HepG2 (cell line): Measurements from ENCODE around the gene BRCA1. TPM values are rescaled to one million over a fixed set of nuclear protein-coding genes. Genes with fewer than 3 reads are reported as not detected.

Experiments used
- ATM ChIP-seq: fragments of 450-650 bp; IDR thresholded peaks from 2 replicates; pipeline ENCODE4 v1.7.1; 2017; ENCODE audit warnings: mild to moderate bottlenecking, borderline replicate concordance
- CENPX ChIP-seq: sonication (generic); formaldehyde crosslinking; IDR thresholded peaks from 2 replicates; pipeline ENCODE4 v1.9.0; 2021; ENCODE audit warnings: mild to moderate bottlenecking, missing genetic modification reagents, moderate library complexity
- EHMT2 ChIP-seq: fragments of 200-600 bp; sonication (generic); IDR thresholded peaks from 2 replicates; pipeline ENCODE4 v1.7.0; 2017; ENCODE audit warnings: antibody characterized with exemption, low read depth, low read length, borderline replicate concordance
- FOXK1 ChIP-seq: sonication (generic); formaldehyde crosslinking; IDR thresholded peaks from 2 replicates; pipeline ENCODE4 v1.4.0; 2020; ENCODE audit warnings: low read depth, missing genetic modification reagents, borderline replicate concordance
- KMT2B ChIP-seq: IDR thresholded peaks from 2 replicates; pipeline ENCODE4 v1.6.1; 2016; ENCODE audit warnings: missing genetic modification reagents, missing compliant biosample characterization
- MEF2D ChIP-seq: sonication (generic); formaldehyde crosslinking; IDR thresholded peaks from 2 replicates; pipeline ENCODE4 v1.5.1; 2020; ENCODE audit warnings: mild to moderate bottlenecking, missing genetic modification reagents
- MIXL1 ChIP-seq: IDR thresholded peaks from 2 replicates; pipeline ENCODE4 v1.6.1; 2016
- NCOA1 ChIP-seq: sonication (generic); formaldehyde crosslinking; IDR thresholded peaks from 2 replicates; pipeline ENCODE4 v1.9.0; 2021; ENCODE audit warnings: missing genetic modification reagents
- NFKBIZ ChIP-seq: IDR thresholded peaks from 2 replicates; pipeline ENCODE4 v1.6.1; 2018; ENCODE audit warnings: missing genetic modification reagents, missing compliant biosample characterization
- PCBP1 ChIP-seq: fragments of 200-400 bp; formaldehyde crosslinking; IDR thresholded peaks from 2 replicates; pipeline ENCODE4 v1.6.1; 2017; ENCODE audit warnings: mild to moderate bottlenecking, low read depth, low read length, borderline replicate concordance
- PHF21A ChIP-seq: sonication (generic); formaldehyde crosslinking; IDR thresholded peaks from 2 replicates; pipeline ENCODE4 v1.5.0; 2020; ENCODE audit warnings: mild to moderate bottlenecking, missing genetic modification reagents
- SNAPC2 ChIP-seq: sonication (generic); formaldehyde crosslinking; IDR thresholded peaks from 2 replicates; pipeline ENCODE4 v1.8.1; 2022; ENCODE audit warnings: mild to moderate bottlenecking, missing genetic modification reagents
- SRF ChIP-seq: IDR thresholded peaks from 2 replicates; pipeline ENCODE4 v1.6.1; 2011; ENCODE audit warnings: mild to moderate bottlenecking, low read depth, low read length, moderate library complexity
- THYN1 ChIP-seq: sonication (generic); formaldehyde crosslinking; IDR thresholded peaks from 2 replicates; pipeline ENCODE4 v1.8.1; 2023; ENCODE audit warnings: low read depth, mild to moderate bottlenecking, moderate library complexity, missing genetic modification reagents, borderline replicate concordance
- ZNF138 ChIP-seq: sonication (generic); formaldehyde crosslinking; IDR thresholded peaks from 2 replicates; pipeline ENCODE4 v1.5.0; 2020; ENCODE audit warnings: mild to moderate bottlenecking, low read depth, missing genetic modification reagents
- ZNF431 ChIP-seq: sonication (generic); formaldehyde crosslinking; IDR thresholded peaks from 2 replicates; pipeline ENCODE4 v1.9.0; 2022; ENCODE audit warnings: missing genetic modification reagents, low read depth, mild to moderate bottlenecking, borderline replicate concordance
- ZNF660 ChIP-seq: sonication (generic); formaldehyde crosslinking; IDR thresholded peaks from 2 replicates; pipeline ENCODE4 v1.5.1; 2020; ENCODE audit warnings: mild to moderate bottlenecking, low read depth, missing genetic modification reagents, borderline replicate concordance
- ZNF670 ChIP-seq: sonication (generic); formaldehyde crosslinking; IDR thresholded peaks from 2 replicates; pipeline ENCODE4 v1.8.0; 2022; ENCODE audit warnings: mild to moderate bottlenecking, missing genetic modification reagents, borderline replicate concordance
- ZNF780A ChIP-seq: sonication (generic); formaldehyde crosslinking; IDR thresholded peaks from 2 replicates; pipeline ENCODE4 v1.8.0; 2022; ENCODE audit warnings: mild to moderate bottlenecking, missing genetic modification reagents, moderate library complexity
- polyA plus RNA-seq, 8 experiments: library from polyadenylated mRNA; depleted of rRNA in 3 of 8; stranded (reverse) in 7 of 8; unstranded in 1 of 8; fragments of >200 nt; fragmentation: Illumina TruSeq in 4 of 8; extraction: Trizol in 4 of 8; gene quantifications; 2 replicates each; pipeline versions ENCODE4 v1.2.1 to v1.2.3, GENCODE V29; 2011 to 2016; ENCODE audit warnings: low read depth in 4 of 8, missing spikeins in 1 of 8, mixed read lengths in 1 of 8; ENCODE audit not compliant: insufficient read depth in 1 of 8
- total RNA-seq, 5 experiments: library from RNA; depleted of rRNA; stranded (reverse); fragments of >200 nt; fragmentation: Illumina TruSeq; extraction: Trizol; gene quantifications; 2 replicates each; pipeline ENCODE4 v1.2.3, GENCODE V29; 2016; ENCODE audit warnings: low read depth in 1 of 5
- TF ChIP-seq, protein P1 (sequence below): sonication (generic); formaldehyde crosslinking; conservative IDR thresholded peaks from 2 replicates; pipeline ENCODE4 v1.4.0; 2020; ENCODE audit warnings: mild to moderate bottlenecking, missing genetic modification reagents, moderate library complexity
- TF ChIP-seq, protein P2 (sequence below): sonication (generic); formaldehyde crosslinking; conservative IDR thresholded peaks from 2 replicates; pipeline ENCODE4 v1.8.0; 2022; ENCODE audit warnings: missing genetic modification reagents
- TF ChIP-seq, protein P3 (sequence below): sonication (generic); formaldehyde crosslinking; IDR thresholded peaks from 2 replicates; pipeline ENCODE4 v1.4.0; 2020; ENCODE audit warnings: missing genetic modification reagents

The BRCA1 gene
- total and polyA plus RNA-seq, 2 of the 13 experiments (the other 11 are each of a cell fraction or from before 2014, with no cell fraction given) = 13.3 to 37.5 TPM

DNA sequence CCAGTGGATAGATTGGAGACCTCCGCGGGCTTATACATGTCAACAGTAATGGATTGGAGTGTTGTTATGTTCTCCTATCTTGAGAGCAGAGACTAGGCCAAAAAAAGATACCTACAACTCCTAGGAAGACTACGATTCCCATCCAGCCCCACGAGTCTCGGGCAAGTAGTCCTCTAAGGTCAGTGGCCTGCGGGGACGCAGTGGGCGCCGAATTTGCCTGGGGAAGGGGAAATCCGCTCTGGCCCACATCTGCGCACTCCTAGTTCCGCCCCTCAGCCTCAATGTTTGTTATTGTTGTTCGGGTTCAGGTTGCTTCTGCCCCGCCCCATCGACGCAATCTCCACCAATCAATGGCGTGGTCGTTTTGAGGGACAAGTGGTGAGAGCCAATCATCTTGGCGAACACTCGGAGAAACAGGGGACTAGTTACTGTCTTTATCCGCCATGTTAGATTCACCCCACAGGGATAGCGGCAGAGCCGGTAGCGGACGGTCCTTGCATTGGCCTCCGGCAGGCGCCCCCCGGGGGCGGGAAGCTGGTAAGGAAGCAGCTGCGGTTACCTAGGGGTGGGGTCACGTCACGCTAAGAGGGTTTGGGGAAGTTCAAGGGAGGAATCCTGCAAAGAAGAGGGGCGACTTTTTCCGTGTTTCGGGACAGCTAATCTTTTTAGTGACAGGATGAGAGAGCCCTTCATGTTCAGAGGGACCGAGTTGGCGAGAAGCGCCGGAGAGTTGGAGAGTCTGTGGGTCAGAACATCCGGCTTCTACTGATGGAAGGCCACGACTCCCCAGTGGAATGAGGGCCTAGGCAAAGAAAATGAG lies 45.8 kb upstream of the BRCA1 start, which contains the start of gene NBR1 (continued):
- peak; percentile 62 for TF ChIP-seq ZNF431 (CRISPR knock-in tag)
- TF ChIP-seq PHF21A = peak; percentile 91
- TF ChIP-seq SNAPC2 (CRISPR knock-in tag) = 0 out of 2 replicates have a peak, but pooled peaks have one; percentile 35
- TF ChIP-seq, protein P1, sequence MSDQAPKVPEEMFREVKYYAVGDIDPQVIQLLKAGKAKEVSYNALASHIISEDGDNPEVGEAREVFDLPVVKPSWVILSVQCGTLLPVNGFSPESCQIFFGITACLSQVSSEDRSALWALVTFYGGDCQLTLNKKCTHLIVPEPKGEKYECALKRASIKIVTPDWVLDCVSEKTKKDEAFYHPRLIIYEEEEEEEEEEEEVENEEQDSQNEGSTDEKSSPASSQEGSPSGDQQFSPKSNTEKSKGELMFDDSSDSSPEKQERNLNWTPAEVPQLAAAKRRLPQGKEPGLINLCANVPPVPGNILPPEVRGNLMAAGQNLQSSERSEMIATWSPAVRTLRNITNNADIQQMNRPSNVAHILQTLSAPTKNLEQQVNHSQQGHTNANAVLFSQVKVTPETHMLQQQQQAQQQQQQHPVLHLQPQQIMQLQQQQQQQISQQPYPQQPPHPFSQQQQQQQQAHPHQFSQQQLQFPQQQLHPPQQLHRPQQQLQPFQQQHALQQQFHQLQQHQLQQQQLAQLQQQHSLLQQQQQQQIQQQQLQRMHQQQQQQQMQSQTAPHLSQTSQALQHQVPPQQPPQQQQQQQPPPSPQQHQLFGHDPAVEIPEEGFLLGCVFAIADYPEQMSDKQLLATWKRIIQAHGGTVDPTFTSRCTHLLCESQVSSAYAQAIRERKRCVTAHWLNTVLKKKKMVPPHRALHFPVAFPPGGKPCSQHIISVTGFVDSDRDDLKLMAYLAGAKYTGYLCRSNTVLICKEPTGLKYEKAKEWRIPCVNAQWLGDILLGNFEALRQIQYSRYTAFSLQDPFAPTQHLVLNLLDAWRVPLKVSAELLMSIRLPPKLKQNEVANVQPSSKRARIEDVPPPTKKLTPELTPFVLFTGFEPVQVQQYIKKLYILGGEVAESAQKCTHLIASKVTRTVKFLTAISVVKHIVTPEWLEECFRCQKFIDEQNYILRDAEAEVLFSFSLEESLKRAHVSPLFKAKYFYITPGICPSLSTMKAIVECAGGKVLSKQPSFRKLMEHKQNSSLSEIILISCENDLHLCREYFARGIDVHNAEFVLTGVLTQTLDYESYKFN (CRISPR knock-in tag) = peak; percentile 42; the same call in 1 of the 2 replicates
- TF ChIP-seq, protein P2, sequence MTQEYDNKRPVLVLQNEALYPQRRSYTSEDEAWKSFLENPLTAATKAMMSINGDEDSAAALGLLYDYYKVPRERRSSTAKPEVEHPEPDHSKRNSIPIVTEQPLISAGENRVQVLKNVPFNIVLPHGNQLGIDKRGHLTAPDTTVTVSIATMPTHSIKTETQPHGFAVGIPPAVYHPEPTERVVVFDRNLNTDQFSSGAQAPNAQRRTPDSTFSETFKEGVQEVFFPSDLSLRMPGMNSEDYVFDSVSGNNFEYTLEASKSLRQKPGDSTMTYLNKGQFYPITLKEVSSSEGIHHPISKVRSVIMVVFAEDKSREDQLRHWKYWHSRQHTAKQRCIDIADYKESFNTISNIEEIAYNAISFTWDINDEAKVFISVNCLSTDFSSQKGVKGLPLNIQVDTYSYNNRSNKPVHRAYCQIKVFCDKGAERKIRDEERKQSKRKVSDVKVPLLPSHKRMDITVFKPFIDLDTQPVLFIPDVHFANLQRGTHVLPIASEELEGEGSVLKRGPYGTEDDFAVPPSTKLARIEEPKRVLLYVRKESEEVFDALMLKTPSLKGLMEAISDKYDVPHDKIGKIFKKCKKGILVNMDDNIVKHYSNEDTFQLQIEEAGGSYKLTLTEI = no peak
- TF ChIP-seq ZNF670 (CRISPR knock-in tag) = peak; percentile 18; the same call in 1 of the 2 replicates
- no peak for TF ChIP-seq THYN1 (CRISPR knock-in tag)
- peak; percentile 69 for TF ChIP-seq ZNF780A
- peak; percentile 98 for TF ChIP-seq FOXK1 (CRISPR knock-in tag)
- no peak for TF ChIP-seq ATM
- TF ChIP-seq PCBP1 = peak; percentile 56; the same call in 1 of the 2 replicates
- no peak for TF ChIP-seq EHMT2
- TF ChIP-seq, protein P3, sequence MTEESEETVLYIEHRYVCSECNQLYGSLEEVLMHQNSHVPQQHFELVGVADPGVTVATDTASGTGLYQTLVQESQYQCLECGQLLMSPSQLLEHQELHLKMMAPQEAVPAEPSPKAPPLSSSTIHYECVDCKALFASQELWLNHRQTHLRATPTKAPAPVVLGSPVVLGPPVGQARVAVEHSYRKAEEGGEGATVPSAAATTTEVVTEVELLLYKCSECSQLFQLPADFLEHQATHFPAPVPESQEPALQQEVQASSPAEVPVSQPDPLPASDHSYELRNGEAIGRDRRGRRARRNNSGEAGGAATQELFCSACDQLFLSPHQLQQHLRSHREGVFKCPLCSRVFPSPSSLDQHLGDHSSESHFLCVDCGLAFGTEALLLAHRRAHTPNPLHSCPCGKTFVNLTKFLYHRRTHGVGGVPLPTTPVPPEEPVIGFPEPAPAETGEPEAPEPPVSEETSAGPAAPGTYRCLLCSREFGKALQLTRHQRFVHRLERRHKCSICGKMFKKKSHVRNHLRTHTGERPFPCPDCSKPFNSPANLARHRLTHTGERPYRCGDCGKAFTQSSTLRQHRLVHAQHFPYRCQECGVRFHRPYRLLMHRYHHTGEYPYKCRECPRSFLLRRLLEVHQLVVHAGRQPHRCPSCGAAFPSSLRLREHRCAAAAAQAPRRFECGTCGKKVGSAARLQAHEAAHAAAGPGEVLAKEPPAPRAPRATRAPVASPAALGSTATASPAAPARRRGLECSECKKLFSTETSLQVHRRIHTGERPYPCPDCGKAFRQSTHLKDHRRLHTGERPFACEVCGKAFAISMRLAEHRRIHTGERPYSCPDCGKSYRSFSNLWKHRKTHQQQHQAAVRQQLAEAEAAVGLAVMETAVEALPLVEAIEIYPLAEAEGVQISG (CRISPR knock-in tag) = peak; percentile 61; the same call in 1 of the 2 replicates
- TF ChIP-seq ZNF138 (CRISPR knock-in tag) = no peak
- peak; percentile 73; the same call in 1 of the 2 replicates for TF ChIP-seq MIXL1 (CRISPR knock-in tag)
- TF ChIP-seq MEF2D (CRISPR knock-in tag) = no peak; the same call in 1 of the 2 replicates
- TF ChIP-seq NFKBIZ (CRISPR knock-in tag) = 0 out of 2 replicates have a peak, but pooled peaks have one; percentile 8
- TF ChIP-seq NCOA1 (CRISPR knock-in tag) = peak; percentile 74; the same call in 1 of the 2 replicates
- TF ChIP-seq ZNF660 = no peak
- peak; percentile 84 for TF ChIP-seq KMT2B (CRISPR knock-in tag)
- TF ChIP-seq SRF = no peak
- no peak for TF ChIP-seq CENPX (CRISPR knock-in tag)
